ENCODE measurements around the gene ZNF345. TPM values are rescaled to one million over a fixed set of nuclear protein-coding genes. Genes with fewer than 3 reads are reported as not detected.
A peak's percentile ranks its signal among the peaks of the same experiment; 100 is the strongest.

Gene ZNF345
- total and polyA plus RNA-seq, 2 of the 4 experiments (the other 2 are of a cell fraction) = 1.8 to 3.0 TPM

GRCh38 chr19:36849701-36850558 lies 746 bp upstream of the ZNF345 start:
- Histone ChIP-seq H2AFZ (replicated peaks; ENCODE audit: low read length, poor library complexity) (peak overlapping the region; percentile 95), H3K4me3 (ENCODE audit: insufficient read depth, low read depth, low read length) (peak overlapping the region; percentile 79), H3K9ac (ENCODE audit: low read depth, low read length) (peak overlapping the region; percentile 90), H3K79me1 (ENCODE audit: low read depth in 1 of 2, low read length in 2 of 2) (peaks cover 9 to 22% of the 10 kb centered on the region in 2 experiments), H3K18ac (ENCODE audit: low read depth, low read length) (0 out of 2 replicates have a peak overlapping the region, but pooled peaks have one; percentile 14), H3K36me3 (ENCODE audit: control insufficient read depth, insufficient read depth, low read length) (peaks cover 4% of the 10 kb centered on the region), H4K5ac (ENCODE audit: low read depth, low read length) (peak overlapping the region; percentile 46), H2BK5ac (ENCODE audit: low read depth, low read length, poor library complexity, severe bottlenecking) (peak overlapping the region; percentile 58), H4K20me1 (ENCODE audit: insufficient read depth, low read length) (no peaks in the 10 kb centered on the region), H2AK9ac (replicated peaks; ENCODE audit: low read depth, low read length, poor library complexity) (peak overlapping the region; percentile 84), H4K91ac (ENCODE audit: insufficient read depth, low read depth, low read length) (peak overlapping the region; percentile 54), H3K4me2 (ENCODE audit: low read depth, low read length) (peak overlapping the region; percentile 98), H3K4ac (ENCODE audit: low read depth, low read length) (peak overlapping the region; percentile 64), H3K27me3 (ENCODE audit: control insufficient read depth, insufficient read depth, low read length) (no peaks in the 10 kb centered on the region), H2BK120ac (ENCODE audit: low read depth, low read length) (peak overlapping the region; percentile 30; the same call in 1 of the 2 replicates), H2BK15ac (ENCODE audit: low read depth, low read length) (no peak overlapping the region), H3K9me1 (ENCODE audit: insufficient read depth, low read length) (peaks cover 6% of the 10 kb centered on the region), H3K56ac (ENCODE audit: extremely low read depth, insufficient read depth, low read length) (peak overlapping the region; percentile 29), H3K14ac (replicated peaks; ENCODE audit: low read depth, low read length) (peak overlapping the region; percentile 57), H3K9me3 (ENCODE audit: control insufficient read depth, insufficient read depth, low read length) (peaks cover 5% of the 10 kb centered on the region), H3K4me1 (ENCODE audit: control insufficient read depth, insufficient read depth, low read length) (0 out of 2 replicates have a peak, but pooled peaks cover 2% of the 10 kb centered on the region), H3K27ac (ENCODE audit: insufficient read depth, low read length) (peak overlapping the region; percentile 83), H4K8ac (ENCODE audit: low read depth in 2 of 2, low read length in 2 of 2) (peak overlapping the region; percentile 83 to 84), H2BK20ac (ENCODE audit: low read depth, low read length) (no peak overlapping the region), H3K23ac (ENCODE audit: low read depth, low read length) (peak overlapping the region; percentile 26; the same call in 1 of the 2 replicates), H2AK5ac (ENCODE audit: low read depth, low read length) (peak overlapping the region; percentile 52)
- dilution Hi-C loops (cut with HindIII; ENCODE audit: low sequenced_read_pairs, unreplicated experiment) = no loop called here
- TF ChIP-seq MAZ (IDR thresholded peaks at IDR 0.05; ENCODE audit: borderline replicate concordance, low read depth, low read length) = peak; percentile 51; the same call in 1 of the 2 replicates
- peak; percentile 39; the same call in 1 of the 2 replicates for TF ChIP-seq MXI1 (IDR thresholded peaks at IDR 0.05; ENCODE audit: borderline replicate concordance, low read depth, low read length)
- TF ChIP-seq RCOR1 (IDR thresholded peaks at IDR 0.05; ENCODE audit: insufficient replicate concordance, low read length) = no peak
- CTCF ChIA-PET = no interaction called here
- peak; percentile 97 for ATAC-seq (ENCODE audit: low read depth)
- intact Hi-C loops (cut with micrococcal nuclease) = loop anchor here (1.0 to 5.0 kb wide), 3 partner anchors 12 to 67 kb away; partner anchors contain the start of genes ZNF568, ZNF790 and ZNF829
- in situ Hi-C loops (cut with MboI; ENCODE audit: low sequenced_read_pairs) = no loop called here
- BruUV-seq (replicated peaks) = no TSS peak
- peak; percentile 89 for DNase-seq
- POLR2A ChIA-PET (ENCODE audit: unreplicated experiment) = interaction anchor here (0.6 to 1.3 kb wide), 3 partner anchors 11 to 44 kb away, joined by 5 to 12 read pairs (median 5); partner anchors contain the start of gene ZNF790
- 1% methylated on average over 21 of the region's 36 CpGs; no CpG with 5 or more reads in 1 of the 2 experiments for WGBS, 2 experiments (ENCODE audit: extremely low coverage in 2 of 2, insufficient read length in 1 of 2)
